Keratinocyte (primary cell): Measurements from ENCODE around the gene TGOLN2. TPM values are rescaled to one million over a fixed set of nuclear protein-coding genes. Genes with fewer than 3 reads are reported as not detected.
A peak's percentile ranks its signal among the peaks of the same experiment; 100 is the strongest.

Source experiments
- DNase-seq: peaks from one replicate; pipeline ENCODE4 v3.0.0-alpha.2; 2011; ENCODE audit warnings: low read depth, missing footprints, low spot score
- FAIRE-seq: peaks from 2 replicates; lab custom pipeline; 2011; peaks lifted over from hg19 to GRCh38; lab: Jason Lieb, UNC
- H2AFZ ChIP-seq: 2 replicates; pipeline ENCODE4 v1.6.0; 2012; ENCODE audit warnings: low read length, control low read depth, inconsistent platforms; ENCODE audit not compliant: control insufficient read depth
- H3K27ac ChIP-seq: 2 replicates; pipeline ENCODE4 v1.5.1; 2011; ENCODE audit warnings: low read length; ENCODE audit not compliant: control insufficient read depth, insufficient read depth
- H3K27me3 ChIP-seq: 3 replicates; pipeline ENCODE4 v1.6.0; 2011; ENCODE audit warnings: low read length; ENCODE audit not compliant: control insufficient read depth, insufficient read depth; ENCODE audit errors: extremely low read depth
- H3K36me3 ChIP-seq, 2 experiments: 2 replicates in 1 of 2; 3 replicates in 1 of 2; pipeline ENCODE4 v1.5.1; 2011; ENCODE audit warnings: low read length in 2 of 2, mild to moderate bottlenecking in 1 of 2; ENCODE audit not compliant: control insufficient read depth in 2 of 2, insufficient read depth in 2 of 2; ENCODE audit errors: extremely low read depth in 1 of 2
- H3K4me1 ChIP-seq: 3 replicates; pipeline ENCODE4 v1.5.1; 2011; ENCODE audit warnings: low read length; ENCODE audit not compliant: control insufficient read depth, insufficient read depth; ENCODE audit errors: extremely low read depth
- H3K4me2 ChIP-seq: 3 replicates; pipeline ENCODE4 v1.6.0; 2011; ENCODE audit warnings: low read depth, low read length; ENCODE audit not compliant: control insufficient read depth, insufficient read depth; ENCODE audit errors: extremely low read depth
- H3K4me3 ChIP-seq, 3 experiments: fragments of 200-600 bp in 1 of 3; sonication (generic) in 1 of 3; 2 replicates in 2 of 3; 3 replicates in 1 of 3; pipeline ENCODE4 v1.5.1; 2011 to 2016; ENCODE audit warnings: low read length in 3 of 3, mild to moderate bottlenecking in 3 of 3, control low read depth in 2 of 3, inconsistent platforms in 1 of 3, low read depth in 1 of 3, mixed read lengths in 1 of 3, mixed run types in 1 of 3, moderate library complexity in 1 of 3; ENCODE audit not compliant: control insufficient read depth in 2 of 3, insufficient read depth in 2 of 3; ENCODE audit errors: extremely low read depth in 1 of 3
- H3K79me2 ChIP-seq: 2 replicates; pipeline ENCODE4 v1.6.0; 2012; ENCODE audit warnings: low read length; ENCODE audit not compliant: control insufficient read depth, insufficient read depth
- H3K9ac ChIP-seq: 3 replicates; pipeline ENCODE4 v1.6.0; 2011; ENCODE audit warnings: low read length; ENCODE audit not compliant: control insufficient read depth, insufficient read depth; ENCODE audit errors: extremely low read depth
- H3K9me1 ChIP-seq: 3 replicates; pipeline ENCODE4 v1.6.0; 2011; ENCODE audit warnings: low read length; ENCODE audit not compliant: control insufficient read depth, insufficient read depth; ENCODE audit errors: extremely low read depth
- H3K9me3 ChIP-seq: 2 replicates; pipeline ENCODE4 v1.5.1; 2012; ENCODE audit warnings: low read depth, low read length; ENCODE audit not compliant: control insufficient read depth
- H4K20me1 ChIP-seq: 3 replicates; pipeline ENCODE4 v1.6.0; 2011; ENCODE audit warnings: low read length; ENCODE audit not compliant: control insufficient read depth, insufficient read depth; ENCODE audit errors: extremely low read depth
- CTCF ChIP-seq, 3 experiments: IDR thresholded peaks in 1 of 3; conservative IDR thresholded peaks in 1 of 3; optimal IDR thresholded peaks in 1 of 3; 2 replicates in 2 of 3; 3 replicates in 1 of 3; pipeline versions ENCODE3 to v1.5.1; 2011; ENCODE audit warnings: low read length in 3 of 3, mild to moderate bottlenecking in 3 of 3, moderate library complexity in 2 of 3, control low read depth in 1 of 3, inconsistent platforms in 1 of 3; ENCODE audit not compliant: insufficient read depth in 2 of 3; ENCODE audit errors: extremely low read depth in 1 of 3
- EZH2 ChIP-seq: IDR thresholded peaks from one replicate; pipeline ENCODE4 v1.6.1; 2012; ENCODE audit warnings: inconsistent platforms, mild to moderate bottlenecking, low read length, moderate library complexity
- dilution Hi-C: fragments of 300-500 bp; cut with MboI; formaldehyde crosslinking; loops from one replicate; pipeline ENCODE4 v1.7.0; 2020; ENCODE audit warnings: low sequenced_read_pairs; ENCODE audit not compliant: extremely low pct_ligation_motif_present
- polyA plus RNA-seq, 5 experiments: library from polyadenylated mRNA; depleted of rRNA in 3 of 5; stranded (reverse) in 3 of 5; stranded (forward) in 1 of 5; unstranded in 1 of 5; fragments of >200 nt; gene quantifications; 1 replicate in 1 of 5; 2 replicates in 3 of 5; 3 replicates in 1 of 5; pipeline versions ENCODE4 v1.2.1 to v1.2.3, GENCODE V29; 2011 to 2012; ENCODE audit warnings: missing spikeins in 2 of 5, low read depth in 1 of 5, low replicate concordance in 1 of 5

TGOLN2 gene
- polyA plus RNA-seq, 1 donor (not counting 4 experiments of a cell fraction or from before 2014, with no cell fraction given): 43.3 TPM

GRCh38 chr2:85273738-85274731 lies 53.8 kb downstream of the TGOLN2 start:
- no peak for TF ChIP-seq EZH2
- no peak for TF ChIP-seq CTCF (optimal IDR thresholded peaks at IDR 0.05 in 1 of 3, IDR thresholded peaks at IDR 0.05 in 1 of 3, conservative IDR thresholded peaks at IDR 0.05 in 1 of 3; ENCODE audit: extremely low read depth in 1 of 3, insufficient read depth in 2 of 3, low read length in 3 of 3)
- FAIRE-seq (peak; percentile 99), DNase-seq (peak; percentile 85)
- Histone ChIP-seq H3K4me2 (peak overlapping the region; percentile 55), H3K4me3 (no peak overlapping the region), H3K27me3 (no peaks in the 10 kb centered on the region), H3K9me1 (peaks cover 2% of the 10 kb centered on the region), H3K9me3 (no peaks in the 10 kb centered on the region), H3K79me2 (no peaks in the 10 kb centered on the region), H3K36me3 (no peaks in the 10 kb centered on the region), H3K27ac (no peak overlapping the region), H3K4me1 (peaks cover 33% of the 10 kb centered on the region), H2AFZ (no peak overlapping the region), H4K20me1 (no peaks in the 10 kb centered on the region), H3K9ac (no peak overlapping the region)
- dilution Hi-C loops: no loop called here

GRCh38 chr2:85272357-85272756 lies 55.4 kb downstream of the TGOLN2 start:
- dilution Hi-C loops: no loop called here

More at GRCh38 chr2:85272357-85272756, 55.4 kb downstream of the TGOLN2 start:
- no peak for FAIRE-seq
- Histone ChIP-seq H3K4me2 (no peak overlapping the region), H3K4me1 (peaks cover 18% of the 10 kb centered on the region), H3K27me3 (no peaks in the 10 kb centered on the region), H3K36me3 (no peaks in the 10 kb centered on the region), H2AFZ (no peak overlapping the region), H4K20me1 (no peaks in the 10 kb centered on the region), H3K9me1 (peaks cover 2% of the 10 kb centered on the region), H3K27ac (no peak overlapping the region), H3K9ac (no peak overlapping the region), H3K4me3 (no peak overlapping the region), H3K79me2 (no peaks in the 10 kb centered on the region), H3K9me3 (no peaks in the 10 kb centered on the region)
- TF ChIP-seq EZH2 (no peak), CTCF (optimal IDR thresholded peaks at IDR 0.05 in 1 of 3, IDR thresholded peaks at IDR 0.05 in 1 of 3, conservative IDR thresholded peaks at IDR 0.05 in 1 of 3; ENCODE audit: extremely low read depth in 1 of 3, insufficient read depth in 2 of 3, low read length in 3 of 3) (no peak)
- no peak for DNase-seq
